K562 (cell line): ENCODE measurements around the gene PACS1. TPM values are rescaled to one million over a fixed set of nuclear protein-coding genes. Genes with fewer than 3 reads are reported as not detected.

ENCODE experiments used
- CHAMP1 ChIP-seq: fragments of 450-650 bp; IDR thresholded peaks from 2 replicates; pipeline ENCODE4 v1.6.1; 2016; ENCODE audit warnings: mild to moderate bottlenecking
- EZH2 ChIP-seq: IDR thresholded peaks from 2 replicates; pipeline ENCODE4 v1.6.1; 2012; ENCODE audit warnings: low read depth, mild to moderate bottlenecking, inconsistent platforms, low read length, borderline replicate concordance
- FUS ChIP-seq: fragments of 200-400 bp; formaldehyde crosslinking; optimal IDR thresholded peaks from 2 replicates; pipeline ENCODE3; 2017; ENCODE audit warnings: low read depth, low read length
- JUND ChIP-seq, 2 experiments: IDR thresholded peaks; 2 replicates in 1 of 2; 3 replicates in 1 of 2; pipeline ENCODE4 v1.6.1; 2011; ENCODE audit warnings: borderline replicate concordance in 2 of 2, low read depth in 2 of 2, low read length in 2 of 2, improper control_type of control experiment in 1 of 2, missing biosample characterization in 1 of 2, missing genetic modification characterization in 1 of 2, missing genetic modification reagents in 1 of 2
- KAT7 ChIP-seq: sonication (generic); formaldehyde crosslinking; IDR thresholded peaks from 2 replicates; pipeline ENCODE4 v1.8.0; 2022; ENCODE audit warnings: missing genetic modification reagents, mild to moderate bottlenecking, borderline replicate concordance
- MAFK ChIP-seq: IDR thresholded peaks from 2 replicates; pipeline ENCODE4 v1.6.1; 2011; ENCODE audit warnings: low read length, improper control_type of control experiment
- MEF2A ChIP-seq: IDR thresholded peaks from 2 replicates; pipeline ENCODE4 v1.6.1; 2011; ENCODE audit warnings: low read depth, mild to moderate bottlenecking, low read length, moderate library complexity; ENCODE audit not compliant: control insufficient read depth
- MLX ChIP-seq, 2 experiments: fragments of 450-650 bp in 1 of 2; sonication (generic) in 1 of 2; formaldehyde crosslinking; conservative IDR thresholded peaks; 2 replicates each; pipeline versions ENCODE4 v1.4.0 to v1.8.1; 2020 to 2022; ENCODE audit warnings: mild to moderate bottlenecking in 1 of 2, missing genetic modification reagents in 1 of 2
- MTA1 ChIP-seq: fragments of 450-650 bp; IDR thresholded peaks from 2 replicates; pipeline ENCODE4 v1.6.1; 2017; ENCODE audit warnings: borderline replicate concordance
- PTRF ChIP-seq: fragments of 450-650 bp; IDR thresholded peaks from 2 replicates; pipeline ENCODE4 v1.6.1; 2016; ENCODE audit warnings: mild to moderate bottlenecking, missing genetic modification characterization, missing compliant biosample characterization
- RBM39 ChIP-seq: fragments of 200-400 bp; formaldehyde crosslinking; optimal IDR thresholded peaks from 2 replicates; pipeline ENCODE3; 2018; ENCODE audit warnings: low read depth, low read length
- RUNX1 ChIP-seq: sonication (generic); IDR thresholded peaks from 2 replicates; pipeline ENCODE4 v1.6.1; 2016; ENCODE audit warnings: antibody characterized with exemption, low read depth
- SMARCC2 ChIP-seq: fragments of 450-650 bp; IDR thresholded peaks from 2 replicates; pipeline ENCODE4 v1.6.1; 2017; ENCODE audit warnings: antibody characterized with exemption, moderate library complexity, mild to moderate bottlenecking, low read depth
- SMC3 ChIP-seq: conservative IDR thresholded peaks from 2 replicates; pipeline ENCODE4 v1.6.1; 2011; ENCODE audit warnings: low read depth, low read length, improper control_type of control experiment; ENCODE audit not compliant: insufficient read depth
- TARDBP ChIP-seq: fragments of 450-650 bp; IDR thresholded peaks from 2 replicates; pipeline ENCODE4 v1.6.1; 2016
- THRB ChIP-seq: fragments of 450-650 bp; formaldehyde crosslinking; conservative IDR thresholded peaks from 2 replicates; pipeline ENCODE4 v1.4.0; 2022; ENCODE audit warnings: mild to moderate bottlenecking, missing genetic modification characterization
- ZBTB34 ChIP-seq: fragments of 250-450 bp; sonication (Bioruptor Pico); IDR thresholded peaks from 2 replicates; pipeline ENCODE4 v1.8.0; 2021; ENCODE audit warnings: mild to moderate bottlenecking, moderate library complexity
- ZNF282 ChIP-seq: sonication (generic); formaldehyde crosslinking; IDR thresholded peaks from 2 replicates; pipeline ENCODE4 v1.8.1; 2023; ENCODE audit warnings: missing genetic modification reagents
- ZNF408 ChIP-seq: fragments of 250-450 bp; sonication (Bioruptor Pico); IDR thresholded peaks from 2 replicates; pipeline ENCODE4 v1.4.0; 2020; ENCODE audit warnings: low read depth, mild to moderate bottlenecking, moderate library complexity
- ZNF444 ChIP-seq: fragments of 250-450 bp; sonication (Bioruptor Pico); IDR thresholded peaks from 2 replicates; pipeline ENCODE4 v1.4.0; 2020; ENCODE audit warnings: mild to moderate bottlenecking, moderate library complexity
- polyA plus RNA-seq, 8 experiments: library from polyadenylated mRNA; depleted of rRNA in 4 of 8; stranded (reverse) in 5 of 8; unstranded in 3 of 8; fragments of >200 nt; fragmentation: Nextera tagmentation in 2 of 8; fragmentation: Illumina TruSeq in 1 of 8; extraction: Ambion mirVana in 2 of 8; extraction: Trizol in 1 of 8; gene quantifications; 2 replicates each; pipeline versions ENCODE4 v1.2.1 to v1.2.3, GENCODE V29; 2011 to 2014; ENCODE audit warnings: inconsistent platforms in 1 of 8, missing spikeins in 1 of 8
- total RNA-seq, 7 experiments: library from RNA; depleted of rRNA in 6 of 7; stranded (reverse); fragments of >200 nt in 6 of 7; fragmentation: Illumina TruSeq in 2 of 7; extraction: Trizol in 2 of 7; gene quantifications; 2 replicates each; pipeline versions ENCODE4 v1.2.1 to v1.2.3, GENCODE V29; 2011 to 2021; ENCODE audit warnings: low replicate concordance in 1 of 7
- TF ChIP-seq, protein P1 (sequence below): fragments of 450-650 bp; formaldehyde crosslinking; IDR thresholded peaks from 2 replicates; pipeline ENCODE4 v1.4.0; 2022; ENCODE audit warnings: mild to moderate bottlenecking, moderate library complexity

The PACS1 gene
- total and polyA plus RNA-seq, 9 of the 15 experiments (the other 6 are each of a cell fraction or from before 2014, with no cell fraction given): 0.34 to 28.1 (median 8.5) TPM

- TF ChIP-seq CHAMP1 (no peak), FUS (no peak), JUND (IDR thresholded peaks at IDR 0.05; ENCODE audit: borderline replicate concordance, low read depth, low read length) (peak; percentile 61; the same call in 1 of the 2 replicates), JUND (tag; IDR thresholded peaks at IDR 0.05; ENCODE audit: borderline replicate concordance, low read depth, low read length) (peak; percentile 60; the same call in 1 of the 3 replicates), MLX (CRISPR knock-in tag; conservative IDR thresholded peaks at IDR 0.05) (no peak), ZNF408 (CRISPR knock-in tag) (no peak), ZNF444 (CRISPR knock-in tag) (no peak), EZH2 (no peak), MAFK (peak; percentile 59; the same call in 1 of the 2 replicates), SMC3 (no peak), ZNF282 (CRISPR knock-in tag) (no peak), MEF2A (no peak), RBM39 (no peak), RUNX1 (no peak), PTRF (tag) (no peak), ZBTB34 (no peak), SMARCC2 (no peak), KAT7 (no peak), THRB (CRISPR knock-in tag) (no peak), TARDBP (no peak), MTA1 (no peak)
- TF ChIP-seq, protein P1, sequence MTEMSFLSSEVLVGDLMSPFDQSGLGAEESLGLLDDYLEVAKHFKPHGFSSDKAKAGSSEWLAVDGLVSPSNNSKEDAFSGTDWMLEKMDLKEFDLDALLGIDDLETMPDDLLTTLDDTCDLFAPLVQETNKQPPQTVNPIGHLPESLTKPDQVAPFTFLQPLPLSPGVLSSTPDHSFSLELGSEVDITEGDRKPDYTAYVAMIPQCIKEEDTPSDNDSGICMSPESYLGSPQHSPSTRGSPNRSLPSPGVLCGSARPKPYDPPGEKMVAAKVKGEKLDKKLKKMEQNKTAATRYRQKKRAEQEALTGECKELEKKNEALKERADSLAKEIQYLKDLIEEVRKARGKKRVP (CRISPR knock-in tag): no peak
Observed at GRCh38 chr11:66112601-66113499, 42.8 kb downstream of the PACS1 start (continued).
